Activated CD4-positive, alpha-beta memory T cell treated with anti-CD3 and anti-CD28 coated beads, Interleukin-2, amount 10 ng/mL, durations not matched to agents 7 days and 5 days (primary cell): Measurements from ENCODE around the gene TANGO2. TPM values are rescaled to one million over a fixed set of nuclear protein-coding genes. Genes with fewer than 3 reads are reported as not detected.

Experiments
- CTCF ChIA-PET: fragments of 350-600 bp; sonication (Branson Sonifier 250); formaldehyde crosslinking; loops from one replicate; lab custom pipeline; 2021; ENCODE audit warnings: antibody characterized with exemption, inconsistent platforms; lab: Charles Lee
- POLR2A ChIA-PET: fragments of 350-600 bp; sonication (Branson Sonifier 250); formaldehyde crosslinking; loops from one replicate; lab custom pipeline; 2021; ENCODE audit warnings: antibody characterized with exemption; lab: Charles Lee
- DNase-seq: peaks from one replicate; pipeline ENCODE4 v3.0.0-alpha.2; 2020
- H3K27ac Mint-ChIP-seq: one replicate; pipeline ENCODE4 v1.8.0; 2021; ENCODE audit warnings: mild to moderate bottlenecking, mixed read lengths
- H3K27me3 Mint-ChIP-seq: one replicate; pipeline ENCODE4 v1.8.0; 2021; ENCODE audit warnings: mixed read lengths
- H3K36me3 Mint-ChIP-seq: one replicate; pipeline ENCODE4 v1.8.0; 2021; ENCODE audit warnings: low read depth, mixed read lengths
- H3K4me1 Mint-ChIP-seq: one replicate; pipeline ENCODE4 v1.8.0; 2021; ENCODE audit warnings: mixed read lengths
- H3K4me3 Mint-ChIP-seq: one replicate; pipeline ENCODE4 v1.8.0; 2021; ENCODE audit warnings: mild to moderate bottlenecking, mixed read lengths
- H3K9me3 Mint-ChIP-seq: one replicate; pipeline ENCODE4 v1.8.0; 2021; ENCODE audit warnings: mixed read lengths
- total RNA-seq, 2 experiments: library from RNA; stranded (reverse); gene quantifications; one replicate each; pipeline ENCODE4 v1.2.3, GENCODE V29; 2021

The TANGO2 gene
- total RNA-seq, 2 experiments from 2014 or later, result 39.1 to 44.5 TPM

DNA sequence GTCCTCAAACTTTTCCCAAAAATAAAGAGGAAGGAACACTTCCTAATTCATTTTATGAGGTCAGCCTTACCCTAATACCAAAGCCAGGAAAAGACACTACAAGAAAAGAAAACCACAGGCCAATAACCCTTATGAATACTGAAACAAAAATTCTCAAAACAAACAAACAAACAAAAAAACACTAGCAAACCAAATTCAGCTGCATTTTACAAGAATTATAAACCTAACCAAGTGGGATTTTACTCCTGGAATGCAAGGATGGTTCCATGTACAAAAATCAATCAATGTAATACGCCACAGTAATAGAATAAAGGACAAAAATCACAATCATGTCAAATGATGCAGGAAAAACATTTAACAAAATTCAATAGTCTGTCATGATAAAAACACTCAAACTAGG is 17.6 kb upstream of the TANGO2 start:
- ChIA-PET POLR2A (no interaction called here), CTCF (no interaction called here)
- Mint-ChIP-seq H3K27me3 (peaks cover 15% of the 10 kb centered on the region), H3K9me3 (peaks cover 13% of the 10 kb centered on the region), H3K27ac (no peak overlapping the region), H3K4me3 (no peak overlapping the region), H3K4me1 (no peaks in the 10 kb centered on the region), H3K36me3 (no peaks in the 10 kb centered on the region)
- no peak for DNase-seq

DNA sequence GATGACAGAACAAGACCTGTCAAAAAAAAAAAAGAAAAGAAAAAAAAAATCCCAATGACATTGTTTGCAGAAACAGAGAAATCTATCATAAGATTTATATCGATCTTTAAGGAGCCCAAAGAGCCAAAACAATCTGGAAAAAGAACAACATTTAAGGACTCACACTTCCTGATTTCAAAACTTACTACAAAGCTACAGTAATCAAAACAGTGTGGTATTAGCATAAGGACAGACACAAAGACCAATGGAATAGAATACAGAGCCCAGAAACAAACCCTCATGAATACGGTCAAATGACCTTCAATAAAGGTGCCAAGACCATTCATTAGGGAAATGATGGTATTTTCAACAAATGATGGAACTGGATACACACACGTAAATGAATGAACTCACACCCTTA is 16.4 kb upstream of the TANGO2 start:
- POLR2A ChIA-PET, result no interaction called here
- no peak overlapping the region for H3K27ac Mint-ChIP-seq
- CTCF ChIA-PET, result interaction anchor here (0.6 kb wide), 1 partner anchor 30 kb away, joined by 3 read pairs; no protein-coding TSS in a partner anchor
- H3K27me3 Mint-ChIP-seq, result peaks cover 15% of the 10 kb centered on the region
- DNase-seq, result no peak
- no peaks in the 10 kb centered on the region for H3K36me3 Mint-ChIP-seq
- H3K4me3 Mint-ChIP-seq, result no peak overlapping the region
- peaks cover 13% of the 10 kb centered on the region for H3K9me3 Mint-ChIP-seq
- no peaks in the 10 kb centered on the region for H3K4me1 Mint-ChIP-seq

DNA sequence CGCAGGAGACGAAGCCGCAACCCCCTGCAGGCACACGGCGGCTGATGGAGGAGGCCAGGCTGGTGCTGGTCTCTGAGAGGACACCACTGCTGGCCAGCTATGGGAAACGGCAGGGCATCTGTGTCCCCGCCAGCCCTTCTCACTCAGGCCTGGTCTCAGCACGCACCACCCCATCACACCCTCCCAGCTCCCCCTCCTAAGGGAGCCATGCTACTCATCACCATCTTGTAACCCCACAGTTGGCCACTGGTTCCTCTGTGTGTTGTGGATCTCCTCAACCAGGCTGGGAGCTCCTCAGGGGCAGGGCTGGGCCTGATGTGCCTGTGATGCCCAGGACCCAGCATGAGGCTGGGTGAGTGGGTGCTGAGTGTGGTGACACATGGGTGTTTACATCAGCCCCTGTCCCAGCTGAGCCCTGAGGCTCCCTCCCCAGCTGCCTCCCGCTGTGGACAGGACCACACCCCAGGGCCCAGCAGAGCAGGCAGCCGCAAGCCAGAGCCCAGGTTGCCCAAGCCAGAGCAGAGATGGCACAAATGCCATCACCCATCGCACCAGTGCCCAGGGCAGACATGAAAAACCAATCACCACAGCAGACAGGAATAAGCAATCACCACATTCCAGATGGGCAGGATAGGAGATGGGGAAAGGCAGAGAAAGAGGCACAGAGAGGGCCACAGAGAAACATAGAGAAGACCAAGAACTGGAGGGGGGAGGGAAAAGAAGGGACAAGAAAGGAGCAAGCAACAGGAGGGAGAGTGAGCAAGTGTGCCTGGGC is 12.5 kb upstream of the TANGO2 start:
- H3K4me3 Mint-ChIP-seq, result no peak overlapping the region
- CTCF ChIA-PET, result no interaction called here
- peaks cover 11% of the 10 kb centered on the region for H3K27me3 Mint-ChIP-seq
- peaks cover 4% of the 10 kb centered on the region for H3K4me1 Mint-ChIP-seq
- no peak overlapping the region for H3K27ac Mint-ChIP-seq
- no peak for DNase-seq
- H3K36me3 Mint-ChIP-seq, result no peaks in the 10 kb centered on the region
- POLR2A ChIA-PET, result no interaction called here
- H3K9me3 Mint-ChIP-seq, result peaks cover 6% of the 10 kb centered on the region

DNA sequence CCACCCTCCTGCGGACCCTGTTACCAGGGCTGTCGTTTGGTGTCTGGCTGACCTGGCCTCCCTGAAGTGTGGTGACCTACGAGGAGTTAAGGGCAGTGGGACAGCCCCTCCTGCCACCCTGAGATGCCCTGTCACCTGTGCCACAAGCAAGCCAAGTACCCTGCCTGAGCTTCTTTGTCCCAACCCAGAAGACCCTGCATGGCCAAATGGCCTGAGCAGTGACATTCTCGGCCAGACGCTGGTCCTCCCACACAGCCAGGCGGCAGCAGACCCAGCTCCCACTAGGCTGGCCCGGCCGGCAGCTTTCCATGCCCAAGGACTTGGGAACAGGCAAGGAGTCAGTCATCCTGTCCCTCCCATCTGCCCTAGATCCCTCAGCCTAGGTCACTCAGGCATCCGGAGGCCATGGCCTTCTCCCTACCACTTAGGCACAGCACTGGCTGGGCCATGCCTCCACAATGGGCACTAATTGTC is 11.9 kb upstream of the TANGO2 start:
- Mint-ChIP-seq H3K36me3 (no peaks in the 10 kb centered on the region), H3K27ac (no peak overlapping the region), H3K4me3 (no peak overlapping the region), H3K27me3 (peaks cover 7% of the 10 kb centered on the region), H3K4me1 (peaks cover 4% of the 10 kb centered on the region), H3K9me3 (peaks cover 2% of the 10 kb centered on the region)
- DNase-seq, result no peak
- ChIA-PET CTCF (no interaction called here), POLR2A (no interaction called here)

DNA sequence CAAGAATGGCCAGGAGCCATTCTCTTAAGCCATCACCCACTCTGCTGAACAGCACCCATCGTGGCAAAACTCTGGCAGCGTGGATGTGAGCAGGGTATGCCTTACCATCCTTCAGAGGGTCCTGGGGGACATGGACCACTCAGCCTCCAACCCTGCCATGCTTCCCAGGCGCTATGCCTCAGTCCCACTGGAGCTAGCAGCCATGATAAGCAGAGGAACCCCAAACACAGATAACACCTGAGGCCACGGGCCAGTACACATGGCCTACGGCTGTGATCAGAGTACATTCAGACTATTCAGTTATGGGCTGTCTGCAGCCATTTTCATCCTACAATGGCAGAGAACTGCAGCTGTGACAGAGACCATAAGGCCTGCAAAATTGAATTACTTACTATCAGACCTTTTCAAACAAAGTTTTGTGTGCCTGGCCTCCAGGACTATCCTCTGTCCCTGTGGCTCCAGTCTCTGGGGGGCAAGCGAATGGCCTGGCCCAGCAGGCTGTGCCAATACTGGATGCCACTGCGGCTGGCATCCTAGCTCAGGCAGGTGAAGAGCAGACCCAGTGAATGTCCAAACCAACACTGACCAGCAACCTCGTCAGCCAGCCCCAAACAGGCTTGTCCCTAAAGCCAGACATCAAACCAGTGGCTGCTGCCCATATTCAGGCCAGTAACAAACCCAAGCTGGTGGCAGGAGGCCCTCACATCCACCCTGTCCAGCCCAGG is 11.2 kb upstream of the TANGO2 start:
- peaks cover 3% of the 10 kb centered on the region for H3K27me3 Mint-ChIP-seq
- no peaks in the 10 kb centered on the region for H3K36me3 Mint-ChIP-seq
- DNase-seq, result no peak
- CTCF ChIA-PET, result no interaction called here
- no peaks in the 10 kb centered on the region for H3K9me3 Mint-ChIP-seq
- peaks cover 4% of the 10 kb centered on the region for H3K4me1 Mint-ChIP-seq
- H3K4me3 Mint-ChIP-seq, result no peak overlapping the region
- no peak overlapping the region for H3K27ac Mint-ChIP-seq
- POLR2A ChIA-PET, result interaction anchor here (3.8 kb wide), 1 partner anchor 11 kb away, joined by 14 read pairs; the partner anchor contains the start of gene TANGO2

DNA sequence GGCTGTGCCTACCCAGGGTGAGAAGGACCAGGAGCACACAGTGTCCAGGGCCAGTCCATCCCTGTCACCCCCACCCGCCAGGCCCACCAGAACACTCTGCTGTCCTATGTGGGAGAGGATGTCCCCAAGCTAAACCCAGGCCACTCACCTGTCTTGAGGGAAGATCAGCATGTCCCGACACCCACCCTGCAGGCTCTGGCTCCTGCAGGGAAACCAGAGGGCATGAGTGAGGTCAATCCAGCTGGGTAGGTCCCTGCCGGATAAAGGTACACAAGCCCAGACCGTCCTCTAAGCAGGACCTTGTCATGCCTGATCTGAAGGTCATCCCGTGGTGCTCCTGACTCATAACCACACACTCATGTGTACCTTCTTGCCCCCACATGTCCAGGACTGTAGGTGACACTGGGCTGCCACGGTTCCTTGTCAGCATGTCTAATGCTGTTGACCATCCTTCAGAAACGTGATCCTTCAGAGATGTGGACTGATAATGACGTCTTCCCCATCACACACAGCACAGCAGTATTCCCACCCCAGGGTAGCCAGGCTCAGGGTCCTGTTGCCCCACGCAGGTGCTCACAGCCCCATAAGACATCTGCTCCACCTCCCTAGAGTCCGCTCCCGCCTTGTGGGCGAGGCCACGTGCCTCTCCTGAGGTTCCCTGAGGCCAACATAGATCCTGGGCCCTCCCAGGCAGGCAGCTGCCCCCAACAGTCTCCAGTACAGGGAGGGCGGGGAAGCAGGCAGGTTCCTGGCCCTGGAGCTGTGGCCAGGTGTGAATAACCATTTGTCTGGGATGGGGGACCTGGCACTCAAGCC is 10.4 kb upstream of the TANGO2 start:
- no peak overlapping the region for H3K27ac Mint-ChIP-seq

DNA sequence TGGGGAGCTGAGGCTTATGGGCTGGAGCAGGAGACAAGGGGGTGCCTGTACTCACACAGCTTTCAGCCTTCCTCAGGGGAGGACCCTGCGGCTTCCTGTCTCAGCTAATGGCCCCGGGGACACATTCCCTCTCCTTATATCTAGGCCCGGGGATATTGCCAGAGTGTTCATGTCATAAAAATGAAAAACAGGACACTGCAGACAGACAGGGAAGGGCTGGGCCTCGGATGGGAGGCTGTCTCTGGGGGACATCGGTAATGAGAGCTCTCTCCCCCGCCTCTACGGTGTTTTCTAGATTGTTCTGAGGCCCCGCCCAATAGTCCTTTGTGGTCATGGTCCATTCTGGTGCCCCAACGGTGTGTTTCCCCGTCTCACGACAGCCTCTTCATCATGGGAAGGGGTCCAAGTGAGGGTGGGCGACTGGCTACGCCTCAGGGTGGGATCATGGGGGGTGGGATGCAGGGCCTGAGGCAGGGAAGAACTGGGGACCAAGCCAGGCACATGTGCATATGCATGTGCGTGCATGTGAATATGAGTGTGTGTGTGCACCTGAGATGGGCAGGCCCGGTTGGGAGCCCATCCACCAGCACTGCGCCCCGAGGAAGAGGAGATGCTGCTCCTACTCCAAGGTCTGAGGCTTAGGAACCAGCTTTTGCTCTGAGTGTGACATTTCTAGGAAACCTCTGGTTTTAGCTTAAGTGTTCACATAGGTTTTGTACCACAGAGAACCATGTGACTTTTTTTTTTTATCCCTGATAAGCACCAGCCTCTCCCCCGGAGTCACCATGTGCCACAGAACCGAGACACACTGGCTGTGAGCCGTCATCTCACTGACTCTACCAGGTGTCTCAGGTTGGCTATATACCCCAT is 9.6 kb upstream of the TANGO2 start:
- ChIA-PET POLR2A (interaction anchor here (0.9 to 3.8 kb wide), 2 partner anchors 8 to 10 kb away, joined by 3 to 14 read pairs; partner anchors contain the start of gene TANGO2), CTCF (no interaction called here)
- no peak overlapping the region for H3K4me3 Mint-ChIP-seq
- no peak overlapping the region for H3K27ac Mint-ChIP-seq
- peaks cover 10% of the 10 kb centered on the region for H3K27me3 Mint-ChIP-seq
- H3K36me3 Mint-ChIP-seq, result no peaks in the 10 kb centered on the region
- no peak for DNase-seq
- H3K9me3 Mint-ChIP-seq, result no peaks in the 10 kb centered on the region
- H3K4me1 Mint-ChIP-seq, result peaks cover 6% of the 10 kb centered on the region

More for the DNA sequence above, 10.4 kb upstream of the TANGO2 start:
- Mint-ChIP-seq H3K9me3 (no peaks in the 10 kb centered on the region), H3K36me3 (no peaks in the 10 kb centered on the region), H3K4me3 (no peak overlapping the region), H3K27me3 (peaks cover 10% of the 10 kb centered on the region), H3K4me1 (peaks cover 6% of the 10 kb centered on the region)
- ChIA-PET CTCF (no interaction called here), POLR2A (interaction anchor here (0.9 to 3.8 kb wide), 2 partner anchors 9 to 11 kb away, joined by 3 to 14 read pairs; partner anchors contain the start of gene TANGO2)
- no peak for DNase-seq

DNA sequence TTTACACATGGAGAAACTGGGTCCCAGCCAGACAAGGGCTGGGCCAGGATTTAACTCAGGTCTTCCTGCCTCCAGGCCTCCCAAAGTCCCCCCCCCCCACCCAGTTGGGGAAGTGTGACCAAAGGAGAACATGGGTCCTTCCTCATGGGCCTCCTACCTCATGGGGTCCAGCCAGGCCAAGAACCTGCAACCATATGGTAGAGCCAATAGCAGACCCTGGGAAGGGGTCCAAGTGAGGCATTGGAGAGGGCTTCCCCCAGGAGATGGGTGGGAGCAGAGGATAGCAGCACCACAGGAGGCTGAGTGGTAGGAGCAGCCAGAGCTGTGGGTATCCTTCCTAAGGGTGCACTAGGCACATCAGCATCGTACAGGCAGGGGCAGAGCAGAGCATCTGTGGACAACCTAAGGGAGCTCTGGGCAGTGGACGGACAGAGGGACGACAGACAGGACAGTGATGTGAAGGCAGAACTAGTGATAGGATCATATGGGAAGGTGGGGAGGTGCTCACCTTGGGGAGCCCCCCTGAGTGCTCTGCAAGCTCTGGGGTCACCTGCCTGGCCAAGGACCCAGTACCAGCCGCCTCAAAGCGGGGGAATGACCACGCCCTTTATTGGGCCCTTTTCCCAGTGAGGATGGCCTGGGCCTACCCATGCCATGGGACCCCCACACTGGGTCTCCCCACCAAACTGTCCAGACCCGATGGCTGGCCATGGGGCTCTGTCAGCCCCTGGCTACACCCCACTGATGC is 8.7 kb upstream of the TANGO2 start:
- H3K36me3 Mint-ChIP-seq, result no peaks in the 10 kb centered on the region
- ChIA-PET POLR2A (interaction anchor here (3.8 kb wide), 1 partner anchor 9 kb away, joined by 14 read pairs; the partner anchor contains the start of gene TANGO2), CTCF (interaction anchor here (2.0 kb wide), 1 partner anchor 41 kb away, joined by 7 read pairs; no protein-coding TSS in a partner anchor)
- no peak for DNase-seq
- H3K27ac Mint-ChIP-seq, result no peak overlapping the region
- no peak overlapping the region for H3K4me3 Mint-ChIP-seq
- no peaks in the 10 kb centered on the region for H3K9me3 Mint-ChIP-seq
- H3K27me3 Mint-ChIP-seq, result peaks cover 12% of the 10 kb centered on the region
- peaks cover 8% of the 10 kb centered on the region for H3K4me1 Mint-ChIP-seq

DNA sequence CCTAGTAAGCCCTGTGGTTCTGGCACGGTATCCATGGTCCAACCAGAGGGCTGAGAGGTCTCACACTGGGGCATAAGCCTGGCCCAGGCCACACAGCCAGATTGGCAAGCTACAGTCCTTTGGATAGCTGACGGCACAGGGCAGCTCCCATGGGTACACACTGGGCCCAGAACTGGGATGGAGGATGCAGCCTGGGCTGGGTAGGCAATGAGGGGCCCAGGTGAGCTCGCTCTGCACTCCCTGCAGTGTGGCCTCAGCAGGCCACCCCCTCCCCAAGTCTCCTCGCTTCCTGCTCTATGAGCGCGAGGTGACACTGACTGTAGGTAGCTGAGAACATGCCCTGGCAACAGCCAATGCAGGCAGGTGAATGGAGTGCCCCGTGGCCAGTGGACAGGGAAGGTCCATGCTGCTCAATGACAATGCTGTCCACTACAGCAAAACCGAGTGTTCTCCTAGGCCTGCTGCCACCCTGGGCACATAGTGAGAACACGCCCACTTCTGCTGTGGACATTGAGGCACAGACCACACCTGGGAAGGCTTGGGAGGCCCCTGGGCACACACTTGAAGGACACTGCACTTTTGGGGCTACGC is 8.1 kb upstream of the TANGO2 start:
- no peak overlapping the region for H3K4me3 Mint-ChIP-seq
- ChIA-PET POLR2A (interaction anchor here (3.8 kb wide), 1 partner anchor 8 kb away, joined by 14 read pairs; the partner anchor contains the start of gene TANGO2), CTCF (interaction anchor here (2.0 kb wide), 1 partner anchor 41 kb away, joined by 7 read pairs; no protein-coding TSS in a partner anchor)
- no peak overlapping the region for H3K27ac Mint-ChIP-seq
- H3K4me1 Mint-ChIP-seq, result peaks cover 11% of the 10 kb centered on the region
- DNase-seq, result no peak
- peaks cover 18% of the 10 kb centered on the region for H3K27me3 Mint-ChIP-seq
- no peaks in the 10 kb centered on the region for H3K36me3 Mint-ChIP-seq
- H3K9me3 Mint-ChIP-seq, result no peaks in the 10 kb centered on the region

DNA sequence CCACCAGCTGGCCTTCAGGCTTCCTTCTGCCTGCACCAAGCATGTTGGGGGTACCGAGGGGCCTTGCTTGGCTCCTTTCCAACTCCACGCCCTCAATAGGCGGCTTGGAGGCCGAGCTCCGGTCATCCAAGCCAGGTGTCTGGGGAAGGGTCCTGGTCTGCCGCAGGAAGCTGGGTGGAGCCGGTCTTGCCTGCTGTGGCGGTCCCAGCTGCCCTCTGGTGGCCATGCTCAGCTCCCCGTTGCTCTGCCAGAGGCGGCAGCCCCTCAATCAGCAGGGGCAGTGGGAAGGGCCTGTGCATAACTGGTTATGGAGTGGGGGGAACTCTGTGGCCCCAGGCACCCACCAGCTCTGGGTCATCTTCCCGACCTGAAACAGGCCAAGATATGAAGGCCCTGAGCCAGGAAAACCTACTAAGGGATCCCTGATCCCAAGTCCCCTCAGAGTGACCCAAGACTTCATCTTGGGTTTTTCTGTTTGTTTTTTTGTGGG is 7.5 kb upstream of the TANGO2 start:
- H3K27ac Mint-ChIP-seq, result no peak overlapping the region
- DNase-seq, result no peak
- no peak overlapping the region for H3K4me3 Mint-ChIP-seq
- H3K9me3 Mint-ChIP-seq, result no peaks in the 10 kb centered on the region
- POLR2A ChIA-PET, result interaction anchor here (3.8 kb wide), 1 partner anchor 8 kb away, joined by 14 read pairs; the partner anchor contains the start of gene TANGO2
- H3K4me1 Mint-ChIP-seq, result peaks cover 11% of the 10 kb centered on the region
- no peaks in the 10 kb centered on the region for H3K36me3 Mint-ChIP-seq
- CTCF ChIA-PET, result interaction anchor here (2.0 kb wide), 1 partner anchor 42 kb away, joined by 7 read pairs; no protein-coding TSS in a partner anchor
- peaks cover 24% of the 10 kb centered on the region for H3K27me3 Mint-ChIP-seq
